ENCODE results near the gene NBL1.

NBL1 gene

GRCh38 chr1:19661721-19662228 is 17.7 kb downstream of the NBL1 start:
- no peak overlapping the region for H3K4me3 ChIP-seq (ENCODE audit: low read depth, low read length)
- peak; percentile 35; the same call in 1 of the 2 replicates for TF ChIP-seq CTCF (IDR thresholded peaks at IDR 0.05; ENCODE audit: borderline replicate concordance, insufficient read depth, low read depth, low read length)

GRCh38 chr1:19662313-19662712 is 18.2 kb downstream of the NBL1 start:
- H3K4me3 ChIP-seq (ENCODE audit: low read depth, low read length), result no peak overlapping the region
- no peak for TF ChIP-seq CTCF (IDR thresholded peaks at IDR 0.05; ENCODE audit: borderline replicate concordance, insufficient read depth, low read depth, low read length)

GRCh38 chr1:19664453-19665185 is 20.5 kb downstream of the NBL1 start, which contains the start of gene HTR6:
Gene HTR6 (plus strand): TSS chr1:19664875. CDS start chr1:19665754, 879 bp downstream.
- TF ChIP-seq CTCF (IDR thresholded peaks at IDR 0.05; ENCODE audit: borderline replicate concordance, insufficient read depth, low read depth, low read length), result no peak
- peak within 1 kb of the TSS; percentile 27 for H3K4me3 ChIP-seq (ENCODE audit: low read depth, low read length)

GRCh38 chr1:19665186-19665495 is 21.0 kb downstream of the NBL1 start:
- TF ChIP-seq CTCF (IDR thresholded peaks at IDR 0.05; ENCODE audit: borderline replicate concordance, insufficient read depth, low read depth, low read length), result no peak
- H3K4me3 ChIP-seq (ENCODE audit: low read depth, low read length), result peak overlapping the region; percentile 27

- no peak overlapping the region for H3K4me3 ChIP-seq (ENCODE audit: low read depth, low read length)
Measured at GRCh38 chr1:19665496-19666465, 21.7 kb downstream of the NBL1 start.

GRCh38 chr1:19668888-19669287 is 24.8 kb downstream of the NBL1 start:
- H3K4me3 ChIP-seq (ENCODE audit: low read depth, low read length), result no peak overlapping the region
- no peak for TF ChIP-seq CTCF (IDR thresholded peaks at IDR 0.05; ENCODE audit: borderline replicate concordance, insufficient read depth, low read depth, low read length)

More at GRCh38 chr1:19665496-19666465, 21.7 kb downstream of the NBL1 start:
- TF ChIP-seq CTCF (IDR thresholded peaks at IDR 0.05; ENCODE audit: borderline replicate concordance, insufficient read depth, low read depth, low read length), result no peak

Data from GM12875 (cell line).